ENCODE data around the gene HOXA11.

HOXA11 gene

DNA sequence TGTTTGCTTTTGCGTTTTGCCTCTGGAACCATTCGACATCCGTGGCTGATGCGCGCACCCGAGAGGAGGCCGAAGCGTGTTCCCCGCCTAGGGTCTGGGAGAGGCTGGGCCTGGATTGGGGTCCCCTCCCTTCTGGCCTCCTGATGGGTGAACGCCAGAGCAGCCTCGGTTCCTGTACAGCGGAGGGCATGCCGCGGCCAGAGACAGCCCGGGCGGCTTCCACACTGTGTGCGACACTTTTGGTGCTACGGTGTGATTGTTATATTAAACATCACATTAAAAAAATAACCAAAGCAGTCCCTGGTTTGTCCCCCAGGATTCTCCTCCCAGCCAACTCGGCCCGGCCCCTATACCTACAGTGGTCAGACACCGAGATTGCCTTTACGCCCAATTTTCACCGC lies 24.9 kb downstream of the HOXA11 start:
- H3K9me3 ChIP-seq (ENCODE audit: insufficient read depth, low read length, severe bottlenecking) = no peaks in the 10 kb centered on the region
- peak overlapping the region; percentile 97 for H2AFZ ChIP-seq (ENCODE audit: low read depth, low read length)
- peak overlapping the region; percentile 68 for H3K9ac ChIP-seq (ENCODE audit: low read depth, low read length)

DNA sequence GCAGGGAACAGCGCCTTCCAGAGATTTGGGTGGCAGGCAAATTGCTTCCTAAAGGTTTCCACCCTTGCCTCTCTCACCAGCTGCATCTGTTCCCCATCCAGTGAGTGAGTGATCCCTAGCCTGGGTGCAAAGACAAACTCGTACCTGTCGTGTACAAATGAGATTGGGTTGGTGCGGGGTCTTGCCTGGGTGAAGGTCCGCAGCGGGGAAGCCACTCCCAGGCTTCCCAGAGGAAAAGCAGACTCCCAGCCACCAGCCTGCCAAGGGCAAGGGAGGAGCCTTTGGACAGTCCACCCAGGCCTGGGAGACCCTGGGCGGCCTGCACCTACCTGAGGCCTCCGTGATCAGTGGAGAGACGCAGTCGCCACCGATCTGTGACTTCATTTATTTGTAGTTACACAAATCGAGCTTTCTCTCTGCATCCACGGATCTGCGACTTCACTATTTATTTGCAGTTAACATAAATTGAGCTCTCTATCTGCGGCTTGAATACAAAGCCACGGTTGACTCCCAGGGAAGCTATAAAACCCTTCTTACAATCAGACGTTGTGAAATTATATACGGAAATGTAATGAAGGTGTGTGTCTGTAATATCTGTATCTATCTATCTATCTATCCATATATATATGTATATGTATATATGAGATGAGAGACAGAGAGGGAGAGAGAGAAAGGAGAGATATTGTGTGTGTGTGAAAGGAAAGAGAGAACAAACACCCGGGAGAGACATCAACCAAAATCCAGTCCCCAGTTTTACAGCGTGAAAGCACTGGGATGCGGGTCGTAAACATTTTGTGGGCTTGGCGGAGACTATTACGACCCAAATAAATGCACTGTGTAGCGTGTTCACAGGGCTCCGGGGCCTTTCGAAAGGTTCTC lies 25.5 kb downstream of the HOXA11 start:
- Histone ChIP-seq H4K20me1 (ENCODE audit: insufficient read depth, low read length) (no peaks in the 10 kb centered on the region), H3K79me2 (ENCODE audit: insufficient read depth, low read length) (peaks cover 9% of the 10 kb centered on the region), H3K4me2 (ENCODE audit: insufficient read depth, low read length) (no peak overlapping the region), H3K27me3 (ENCODE audit: insufficient read depth, low read length, poor library complexity) (no peaks in the 10 kb centered on the region), H3K36me3 (ENCODE audit: insufficient read depth, low read length) (no peaks in the 10 kb centered on the region), H3K4me3 (ENCODE audit: low read depth in 1 of 2, low read length in 2 of 2) (no peak overlapping the region), H3K9ac (ENCODE audit: low read depth, low read length) (peak overlapping the region; percentile 68; the same call in 1 of the 2 replicates), H3K4me1 (ENCODE audit: insufficient read depth, low read length) (peaks cover 32% of the 10 kb centered on the region), H3K9me3 (ENCODE audit: insufficient read depth, low read length, severe bottlenecking) (no peaks in the 10 kb centered on the region), H2AFZ (ENCODE audit: low read depth, low read length) (peak overlapping the region; percentile 97; the same call in 1 of the 2 replicates), H3K27ac (ENCODE audit: low read length) (no peak overlapping the region)
- no peak for DNase-seq
- TF ChIP-seq, protein P1, sequence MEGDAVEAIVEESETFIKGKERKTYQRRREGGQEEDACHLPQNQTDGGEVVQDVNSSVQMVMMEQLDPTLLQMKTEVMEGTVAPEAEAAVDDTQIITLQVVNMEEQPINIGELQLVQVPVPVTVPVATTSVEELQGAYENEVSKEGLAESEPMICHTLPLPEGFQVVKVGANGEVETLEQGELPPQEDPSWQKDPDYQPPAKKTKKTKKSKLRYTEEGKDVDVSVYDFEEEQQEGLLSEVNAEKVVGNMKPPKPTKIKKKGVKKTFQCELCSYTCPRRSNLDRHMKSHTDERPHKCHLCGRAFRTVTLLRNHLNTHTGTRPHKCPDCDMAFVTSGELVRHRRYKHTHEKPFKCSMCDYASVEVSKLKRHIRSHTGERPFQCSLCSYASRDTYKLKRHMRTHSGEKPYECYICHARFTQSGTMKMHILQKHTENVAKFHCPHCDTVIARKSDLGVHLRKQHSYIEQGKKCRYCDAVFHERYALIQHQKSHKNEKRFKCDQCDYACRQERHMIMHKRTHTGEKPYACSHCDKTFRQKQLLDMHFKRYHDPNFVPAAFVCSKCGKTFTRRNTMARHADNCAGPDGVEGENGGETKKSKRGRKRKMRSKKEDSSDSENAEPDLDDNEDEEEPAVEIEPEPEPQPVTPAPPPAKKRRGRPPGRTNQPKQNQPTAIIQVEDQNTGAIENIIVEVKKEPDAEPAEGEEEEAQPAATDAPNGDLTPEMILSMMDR (IDR thresholded peaks at IDR 0.05; ENCODE audit: borderline replicate concordance, extremely low read depth, low read length, poor library complexity, severe bottlenecking) = no peak
- no peak for TF ChIP-seq EZH2 (IDR thresholded peaks at IDR 0.05; ENCODE audit: borderline replicate concordance, low read depth, low read length, severe bottlenecking)
- ATAC-seq (ENCODE audit: insufficient read depth, low read depth) = no peak

More for the DNA sequence above, 24.9 kb downstream of the HOXA11 start:
- TF ChIP-seq, protein P1 (IDR thresholded peaks at IDR 0.05; ENCODE audit: borderline replicate concordance, extremely low read depth, low read length, poor library complexity, severe bottlenecking) = no peak
- TF ChIP-seq EZH2 (IDR thresholded peaks at IDR 0.05; ENCODE audit: borderline replicate concordance, low read depth, low read length, severe bottlenecking) = no peak
- ATAC-seq (ENCODE audit: insufficient read depth, low read depth) (no peak), DNase-seq (no peak)
- Histone ChIP-seq H3K27ac (ENCODE audit: low read length) (no peak overlapping the region), H4K20me1 (ENCODE audit: insufficient read depth, low read length) (no peaks in the 10 kb centered on the region), H3K4me1 (ENCODE audit: insufficient read depth, low read length) (peaks cover 28% of the 10 kb centered on the region), H3K36me3 (ENCODE audit: insufficient read depth, low read length) (no peaks in the 10 kb centered on the region), H3K4me2 (ENCODE audit: insufficient read depth, low read length) (peak overlapping the region; percentile 93), H3K79me2 (ENCODE audit: insufficient read depth, low read length) (peaks cover 6% of the 10 kb centered on the region), H3K27me3 (ENCODE audit: insufficient read depth, low read length, poor library complexity) (no peaks in the 10 kb centered on the region), H3K4me3 (ENCODE audit: low read depth in 1 of 2, low read length in 2 of 2) (peak overlapping the region in 1 of 2 experiments; percentile 64; a peak in 1 of 4 replicates)

DNA sequence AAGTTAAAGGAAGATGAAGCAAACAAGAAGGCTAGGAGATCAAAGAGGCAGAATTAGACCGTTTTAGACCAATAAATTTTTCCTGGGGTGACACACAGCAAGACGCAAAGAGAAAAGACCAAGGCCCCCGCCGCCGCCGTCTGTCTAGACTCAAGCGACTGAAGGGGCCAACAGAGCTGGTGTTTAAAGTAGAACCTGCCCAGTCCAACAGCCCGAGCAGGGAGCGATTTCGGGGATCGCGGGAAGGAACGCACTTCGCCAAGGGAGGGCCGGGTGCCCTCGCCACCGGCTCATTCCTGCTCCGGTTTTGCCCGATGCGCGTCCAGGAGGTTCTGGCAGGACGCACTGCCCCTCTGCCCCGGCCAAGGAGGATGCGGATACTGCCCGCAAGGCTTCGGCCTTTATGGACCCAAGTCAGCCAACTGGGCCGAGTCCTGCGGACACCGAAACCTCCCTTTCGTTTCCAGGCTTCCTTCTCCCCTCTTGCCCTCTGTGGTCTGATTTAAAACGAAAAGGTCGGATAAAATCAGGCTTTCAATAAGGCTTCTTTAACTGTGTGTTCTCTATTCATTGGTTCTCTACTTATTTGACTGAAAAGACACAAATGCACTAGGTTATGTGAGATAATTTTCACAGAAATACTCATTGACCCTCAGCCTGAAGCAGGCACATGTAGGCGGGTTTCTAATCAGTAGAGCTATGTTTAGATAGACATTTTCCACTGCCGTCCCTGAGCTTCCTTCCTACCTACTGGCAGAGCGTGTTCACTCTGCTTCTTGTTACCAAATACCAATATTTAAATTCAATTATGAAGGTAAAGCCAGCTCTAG lies 26.4 kb downstream of the HOXA11 start:
- DNase-seq (no peak), ATAC-seq (ENCODE audit: insufficient read depth, low read depth) (no peak)
- Histone ChIP-seq H3K27ac (ENCODE audit: low read length) (no peak overlapping the region), H3K27me3 (ENCODE audit: insufficient read depth, low read length, poor library complexity) (no peaks in the 10 kb centered on the region), H3K4me1 (ENCODE audit: insufficient read depth, low read length) (peaks cover 32% of the 10 kb centered on the region), H3K9ac (ENCODE audit: low read depth, low read length) (no peak overlapping the region), H3K36me3 (ENCODE audit: insufficient read depth, low read length) (no peaks in the 10 kb centered on the region), H3K9me3 (ENCODE audit: insufficient read depth, low read length, severe bottlenecking) (no peaks in the 10 kb centered on the region), H4K20me1 (ENCODE audit: insufficient read depth, low read length) (no peaks in the 10 kb centered on the region), H3K4me3 (ENCODE audit: low read depth in 1 of 2, low read length in 2 of 2) (no peak overlapping the region), H2AFZ (ENCODE audit: low read depth, low read length) (peak overlapping the region; percentile 29; the same call in 1 of the 2 replicates), H3K79me2 (ENCODE audit: insufficient read depth, low read length) (peaks cover 9% of the 10 kb centered on the region), H3K4me2 (ENCODE audit: insufficient read depth, low read length) (no peak overlapping the region)
- TF ChIP-seq EZH2 (IDR thresholded peaks at IDR 0.05; ENCODE audit: borderline replicate concordance, low read depth, low read length, severe bottlenecking) = no peak
- TF ChIP-seq, protein P1 (IDR thresholded peaks at IDR 0.05; ENCODE audit: borderline replicate concordance, extremely low read depth, low read length, poor library complexity, severe bottlenecking) = no peak

Data from DND-41 (cell line).